ENCODE results near the gene ISLR.

Gene ISLR

GRCh38 chr15:74184582-74185091 lies 11.1 kb downstream of the ISLR start:
- TF ChIP-seq SIN3A (IDR thresholded peaks at IDR 0.05; ENCODE audit: borderline replicate concordance, insufficient read depth, low read length) (no peak), REST (IDR thresholded peaks at IDR 0.05; ENCODE audit: insufficient read depth in 1 of 2, low read depth in 2 of 2, low read length in 2 of 2) (no peak), POLR2AphosphoS5 (IDR thresholded peaks at IDR 0.05; ENCODE audit: low read depth, low read length) (no peak), FOXP2 (optimal IDR thresholded peaks at IDR 0.05; ENCODE audit: borderline replicate concordance, extremely low read depth, extremely low read length, insufficient read depth) (no peak), TAF1 (IDR thresholded peaks at IDR 0.05; ENCODE audit: borderline replicate concordance, insufficient read depth, low read length) (no peak)

- TF ChIP-seq REST (IDR thresholded peaks at IDR 0.05; ENCODE audit: insufficient read depth in 1 of 2, low read depth in 2 of 2, low read length in 2 of 2): no peak
- no peak for TF ChIP-seq TAF1 (IDR thresholded peaks at IDR 0.05; ENCODE audit: borderline replicate concordance, insufficient read depth, low read length)
- TF ChIP-seq POLR2AphosphoS5 (IDR thresholded peaks at IDR 0.05; ENCODE audit: low read depth, low read length): no peak
- TF ChIP-seq SIN3A (IDR thresholded peaks at IDR 0.05; ENCODE audit: borderline replicate concordance, insufficient read depth, low read length): no peak
These were observed 12.3 kb downstream of the ISLR start for GRCh38 chr15:74185710-74186348.

- no peak for TF ChIP-seq FOXP2 (optimal IDR thresholded peaks at IDR 0.05; ENCODE audit: borderline replicate concordance, extremely low read depth, extremely low read length, insufficient read depth)
- no peak for TF ChIP-seq POLR2AphosphoS5 (IDR thresholded peaks at IDR 0.05; ENCODE audit: low read depth, low read length)
These were observed 14.7 kb downstream of the ISLR start for GRCh38 chr15:74188216-74188615.

- TF ChIP-seq SIN3A (IDR thresholded peaks at IDR 0.05; ENCODE audit: borderline replicate concordance, insufficient read depth, low read length) (no peak), FOXP2 (optimal IDR thresholded peaks at IDR 0.05; ENCODE audit: borderline replicate concordance, extremely low read depth, extremely low read length, insufficient read depth) (no peak), REST (IDR thresholded peaks at IDR 0.05; ENCODE audit: insufficient read depth in 1 of 2, low read depth in 2 of 2, low read length in 2 of 2) (no peak), POLR2AphosphoS5 (IDR thresholded peaks at IDR 0.05; ENCODE audit: low read depth, low read length) (no peak)
These were observed 18.3 kb downstream of the ISLR start for GRCh38 chr15:74191798-74192197.

GRCh38 chr15:74192751-74193150 lies 19.2 kb downstream of the ISLR start:
- TF ChIP-seq REST (IDR thresholded peaks at IDR 0.05; ENCODE audit: insufficient read depth in 1 of 2, low read depth in 2 of 2, low read length in 2 of 2) (no peak), TAF1 (IDR thresholded peaks at IDR 0.05; ENCODE audit: borderline replicate concordance, insufficient read depth, low read length) (no peak), POLR2AphosphoS5 (IDR thresholded peaks at IDR 0.05; ENCODE audit: low read depth, low read length) (no peak), SIN3A (IDR thresholded peaks at IDR 0.05; ENCODE audit: borderline replicate concordance, insufficient read depth, low read length) (no peak), FOXP2 (optimal IDR thresholded peaks at IDR 0.05; ENCODE audit: borderline replicate concordance, extremely low read depth, extremely low read length, insufficient read depth) (no peak)
